ENCODE measurements around the gene SHANK1. TPM values are rescaled to one million over a fixed set of nuclear protein-coding genes. Genes with fewer than 3 reads are reported as not detected.

SHANK1 gene
- total and polyA plus RNA-seq, 2 of the 13 experiments (the other 11 are each of a cell fraction or from before 2014, with no cell fraction given): not detected

DNA sequence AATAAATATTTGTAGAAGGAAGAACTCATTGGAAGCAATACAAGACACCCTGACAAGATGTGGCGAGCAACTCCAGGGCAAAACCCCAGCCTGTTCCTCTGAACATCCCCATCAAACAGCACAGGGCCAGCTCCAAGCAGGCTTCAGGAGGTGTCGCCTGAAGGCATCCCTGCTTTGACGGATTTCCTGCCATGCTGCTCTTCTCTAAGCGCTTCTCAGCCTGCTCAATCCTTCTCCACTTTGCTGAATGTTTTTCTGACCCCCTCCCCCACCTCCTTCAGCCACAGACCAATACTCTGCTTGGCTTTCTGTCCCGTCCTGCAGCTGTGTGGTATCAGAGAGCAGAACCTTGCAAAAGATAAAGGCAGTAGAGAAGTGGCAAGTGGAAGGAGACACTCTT lies 42.0 kb downstream of the SHANK1 start (continued):
- TF ChIP-seq, protein P1, sequence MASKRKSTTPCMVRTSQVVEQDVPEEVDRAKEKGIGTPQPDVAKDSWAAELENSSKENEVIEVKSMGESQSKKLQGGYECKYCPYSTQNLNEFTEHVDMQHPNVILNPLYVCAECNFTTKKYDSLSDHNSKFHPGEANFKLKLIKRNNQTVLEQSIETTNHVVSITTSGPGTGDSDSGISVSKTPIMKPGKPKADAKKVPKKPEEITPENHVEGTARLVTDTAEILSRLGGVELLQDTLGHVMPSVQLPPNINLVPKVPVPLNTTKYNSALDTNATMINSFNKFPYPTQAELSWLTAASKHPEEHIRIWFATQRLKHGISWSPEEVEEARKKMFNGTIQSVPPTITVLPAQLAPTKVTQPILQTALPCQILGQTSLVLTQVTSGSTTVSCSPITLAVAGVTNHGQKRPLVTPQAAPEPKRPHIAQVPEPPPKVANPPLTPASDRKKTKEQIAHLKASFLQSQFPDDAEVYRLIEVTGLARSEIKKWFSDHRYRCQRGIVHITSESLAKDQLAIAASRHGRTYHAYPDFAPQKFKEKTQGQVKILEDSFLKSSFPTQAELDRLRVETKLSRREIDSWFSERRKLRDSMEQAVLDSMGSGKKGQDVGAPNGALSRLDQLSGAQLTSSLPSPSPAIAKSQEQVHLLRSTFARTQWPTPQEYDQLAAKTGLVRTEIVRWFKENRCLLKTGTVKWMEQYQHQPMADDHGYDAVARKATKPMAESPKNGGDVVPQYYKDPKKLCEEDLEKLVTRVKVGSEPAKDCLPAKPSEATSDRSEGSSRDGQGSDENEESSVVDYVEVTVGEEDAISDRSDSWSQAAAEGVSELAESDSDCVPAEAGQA (IDR thresholded peaks at IDR 0.05; ENCODE audit: low read depth): no peak
- TF ChIP-seq, protein P1 (CRISPR knock-in tag; IDR thresholded peaks at IDR 0.05; ENCODE audit: borderline replicate concordance): no peak
- TF ChIP-seq GFI1 (CRISPR knock-in tag; IDR thresholded peaks at IDR 0.05; ENCODE audit: borderline replicate concordance): no peak

DNA sequence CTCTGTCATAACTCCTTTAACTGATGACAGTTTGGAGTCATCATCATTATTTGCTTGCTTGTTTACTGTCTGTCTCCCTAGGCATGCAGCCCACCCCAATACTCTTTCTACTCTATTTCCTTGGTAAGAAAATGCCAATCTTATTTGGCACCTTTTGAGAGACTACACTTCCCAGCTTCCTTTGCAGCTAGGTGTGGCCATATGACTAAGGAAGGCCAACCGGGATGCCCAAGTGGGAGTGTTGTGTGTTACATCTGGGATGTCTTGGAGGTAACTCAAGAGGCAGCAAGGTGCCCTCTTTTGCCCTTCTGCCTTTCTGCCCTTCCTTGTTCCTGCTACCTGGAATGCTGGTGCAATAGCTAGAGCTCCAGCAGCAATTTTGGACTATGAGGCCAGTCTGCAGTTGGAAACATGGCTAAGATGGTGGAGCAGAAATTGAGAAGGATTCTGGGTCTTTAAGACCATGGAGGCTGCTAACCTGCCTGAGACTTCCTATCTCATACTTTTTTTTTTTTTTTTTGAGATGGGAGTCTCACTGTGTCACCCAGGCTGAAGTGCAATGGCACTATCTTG lies 42.9 kb downstream of the SHANK1 start:
- H3K27ac ChIP-seq (ENCODE audit: extremely low read length, insufficient read depth, low read length): no peak overlapping the region
- intact Hi-C loops (cut with micrococcal nuclease; ENCODE audit: unreplicated experiment): no loop called here
- CTCF ChIA-PET (ENCODE audit: low intra/inter-chr PET ratio, low total read pairs): no interaction called here
- H3K36me3 ChIP-seq (replicated peaks in 1 of 2; ENCODE audit: control insufficient read depth in 1 of 2, insufficient read depth in 2 of 2, low read length in 2 of 2): no peaks in the 10 kb centered on the region
- H3K4me2 ChIP-seq (ENCODE audit: low read depth, low read length): no peak overlapping the region
- peaks cover 5 to 29% of the 10 kb centered on the region in 2 experiments; a peak in 4 of 5 replicates for H3K27me3 ChIP-seq (ENCODE audit: control insufficient read depth in 1 of 2, insufficient read depth in 2 of 2, low read length in 2 of 2)
- BruUV-seq (replicated peaks): no TSS peak
- ATAC-seq (no peak), FAIRE-seq (no peak), DNase-seq (ENCODE audit: low spot score) (no peak)
- no peak overlapping the region for H2AFZ ChIP-seq (ENCODE audit: low read length)
- no peaks in the 10 kb centered on the region for H4K20me1 ChIP-seq (ENCODE audit: insufficient read depth, low read length)
- H3K79me2 ChIP-seq (ENCODE audit: insufficient read depth, low read length): no peaks in the 10 kb centered on the region
- no peaks in the 10 kb centered on the region for H3K4me1 ChIP-seq (ENCODE audit: insufficient read depth, low read length)
- no peak overlapping the region for H3K9ac ChIP-seq (ENCODE audit: insufficient read depth, low read depth, low read length)
- POLR2A ChIA-PET: no interaction called here
- H3K9me3 ChIP-seq (ENCODE audit: low read length): no peaks in the 10 kb centered on the region
- in situ Hi-C loops (cut with HindIII; ENCODE audit: extremely low pct_ligation_motif_present, low pct_unique_long_range_greater_than_20kb): no loop called here
- WGBS (ENCODE audit: low lambda C conversion rate): 0% methylated on average over 1 of the region's 1 CpG
- H3K4me3 ChIP-seq (replicated peaks in 1 of 3; ENCODE audit: insufficient read depth in 1 of 3, low read depth in 2 of 3, low read length in 3 of 3): no peak overlapping the region
- no peak for TF ChIP-seq KMT2A (CRISPR knock-in tag; IDR thresholded peaks at IDR 0.05)
- TF ChIP-seq, protein P2, sequence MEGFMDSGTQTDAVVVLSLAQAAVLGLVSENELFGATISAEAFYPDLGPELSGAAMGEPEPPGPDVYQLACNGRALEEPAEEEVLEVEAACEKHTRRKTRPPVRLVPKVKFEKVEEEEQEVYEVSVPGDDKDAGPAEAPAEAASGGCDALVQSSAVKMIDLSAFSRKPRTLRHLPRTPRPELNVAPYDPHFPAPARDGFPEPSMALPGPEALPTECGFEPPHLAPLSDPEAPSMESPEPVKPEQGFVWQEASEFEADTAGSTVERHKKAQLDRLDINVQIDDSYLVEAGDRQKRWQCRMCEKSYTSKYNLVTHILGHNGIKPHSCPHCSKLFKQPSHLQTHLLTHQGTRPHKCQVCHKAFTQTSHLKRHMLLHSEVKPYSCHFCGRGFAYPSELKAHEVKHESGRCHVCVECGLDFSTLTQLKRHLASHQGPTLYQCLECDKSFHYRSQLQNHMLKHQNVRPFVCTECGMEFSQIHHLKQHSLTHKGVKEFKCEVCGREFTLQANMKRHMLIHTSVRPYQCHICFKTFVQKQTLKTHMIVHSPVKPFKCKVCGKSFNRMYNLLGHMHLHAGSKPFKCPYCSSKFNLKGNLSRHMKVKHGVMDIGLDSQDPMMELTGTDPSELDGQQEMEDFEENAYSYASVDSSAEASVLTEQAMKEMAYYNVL (CRISPR knock-in tag; IDR thresholded peaks at IDR 0.05; ENCODE audit: borderline replicate concordance): no peak
- no peak for TF ChIP-seq ZNF354B (CRISPR knock-in tag; IDR thresholded peaks at IDR 0.05)
- no peak for TF ChIP-seq ZNF34 (CRISPR knock-in tag; IDR thresholded peaks at IDR 0.05; ENCODE audit: borderline replicate concordance)
- no peak for TF ChIP-seq DPF2 (CRISPR knock-in tag; IDR thresholded peaks at IDR 0.05; ENCODE audit: borderline replicate concordance, low read depth)
- TF ChIP-seq PAWR (CRISPR knock-in tag; IDR thresholded peaks at IDR 0.05; ENCODE audit: borderline replicate concordance): no peak
- TF ChIP-seq, protein P3, sequence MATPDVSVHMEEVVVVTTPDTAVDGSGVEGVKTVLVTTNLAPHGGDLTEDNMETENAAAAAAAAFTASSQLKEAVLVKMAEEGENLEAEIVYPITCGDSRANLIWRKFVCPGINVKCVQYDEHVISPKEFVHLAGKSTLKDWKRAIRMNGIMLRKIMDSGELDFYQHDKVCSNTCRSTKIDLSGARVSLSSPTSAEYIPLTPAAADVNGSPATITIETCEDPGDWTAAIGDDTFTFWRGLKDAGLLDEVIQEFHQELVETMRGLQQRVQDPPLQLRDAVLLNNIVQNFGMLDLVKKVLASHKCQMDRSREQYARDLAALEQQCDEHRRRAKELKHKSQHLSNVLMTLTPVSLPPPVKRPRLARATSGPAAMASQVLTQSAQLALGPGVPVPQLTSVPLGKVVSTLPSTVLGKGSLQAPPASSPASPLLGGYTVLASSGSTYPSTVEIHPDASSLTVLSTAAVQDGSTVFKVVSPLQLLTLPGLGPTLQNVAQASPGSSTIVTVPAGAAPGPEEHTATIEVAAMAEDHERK (CRISPR knock-in tag; IDR thresholded peaks at IDR 0.05; ENCODE audit: low read depth): no peak

Data from HepG2 (cell line).